ENCODE measurements around the gene NR2F1-AS1. TPM values are rescaled to one million over a fixed set of nuclear protein-coding genes. Genes with fewer than 3 reads are reported as not detected.

The NR2F1-AS1 gene
- total and polyA plus RNA-seq, 9 of the 15 experiments (the other 6 are each of a cell fraction or from before 2014, with no cell fraction given) = not detected

DNA sequence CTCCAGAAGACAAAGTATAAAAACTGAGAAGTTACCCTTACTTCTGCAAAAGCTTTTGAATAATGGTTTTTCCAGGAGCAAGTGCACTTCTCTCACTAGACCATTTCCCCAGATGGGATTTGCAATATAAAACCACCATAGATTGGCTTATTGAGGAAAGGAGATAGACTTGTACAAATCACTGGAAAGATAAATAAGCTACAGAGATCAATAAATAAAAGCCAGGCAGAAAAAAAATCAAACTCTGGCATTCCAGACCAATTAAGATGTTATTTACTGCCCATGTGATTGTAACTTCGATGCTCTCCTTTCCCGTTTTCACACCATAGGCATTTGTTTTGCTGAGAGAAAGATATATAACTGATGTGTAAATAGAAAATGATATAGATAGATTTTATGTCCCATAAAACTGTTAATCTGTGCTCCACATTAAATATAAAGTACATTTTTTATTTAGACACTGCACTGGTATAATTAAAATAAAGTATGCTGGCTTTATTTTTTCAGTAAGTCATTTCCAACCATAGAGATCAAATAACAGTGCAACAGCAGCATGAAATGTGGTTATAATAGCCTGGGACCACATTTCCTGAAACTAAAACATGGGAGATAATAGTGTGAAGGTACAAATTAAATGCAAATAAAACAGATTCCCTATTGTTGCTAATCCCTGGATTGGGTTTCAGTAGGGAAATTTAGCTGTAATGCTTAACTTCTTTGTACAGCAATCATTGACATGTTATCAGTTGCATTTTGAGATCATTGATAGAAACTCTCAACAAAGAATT lies 177.7 kb downstream of the NR2F1-AS1 start (continued):
- TF ChIP-seq CTCF (IDR thresholded peaks at IDR 0.05 in 2 of 3, conservative IDR thresholded peaks at IDR 0.05 in 1 of 3; ENCODE audit: insufficient read depth in 2 of 3, low read depth in 1 of 3, low read length in 3 of 3) (no peak), HNRNPLL (IDR thresholded peaks at IDR 0.05; ENCODE audit: low read depth, low read length, poor library complexity, severe bottlenecking) (no peak), HIVEP1 (CRISPR knock-in tag; IDR thresholded peaks at IDR 0.05) (no peak), BMI1 (IDR thresholded peaks at IDR 0.05; ENCODE audit: low read length) (no peak), PML (IDR thresholded peaks at IDR 0.05; ENCODE audit: low read length) (no peak)
- TF ChIP-seq, protein P1, sequence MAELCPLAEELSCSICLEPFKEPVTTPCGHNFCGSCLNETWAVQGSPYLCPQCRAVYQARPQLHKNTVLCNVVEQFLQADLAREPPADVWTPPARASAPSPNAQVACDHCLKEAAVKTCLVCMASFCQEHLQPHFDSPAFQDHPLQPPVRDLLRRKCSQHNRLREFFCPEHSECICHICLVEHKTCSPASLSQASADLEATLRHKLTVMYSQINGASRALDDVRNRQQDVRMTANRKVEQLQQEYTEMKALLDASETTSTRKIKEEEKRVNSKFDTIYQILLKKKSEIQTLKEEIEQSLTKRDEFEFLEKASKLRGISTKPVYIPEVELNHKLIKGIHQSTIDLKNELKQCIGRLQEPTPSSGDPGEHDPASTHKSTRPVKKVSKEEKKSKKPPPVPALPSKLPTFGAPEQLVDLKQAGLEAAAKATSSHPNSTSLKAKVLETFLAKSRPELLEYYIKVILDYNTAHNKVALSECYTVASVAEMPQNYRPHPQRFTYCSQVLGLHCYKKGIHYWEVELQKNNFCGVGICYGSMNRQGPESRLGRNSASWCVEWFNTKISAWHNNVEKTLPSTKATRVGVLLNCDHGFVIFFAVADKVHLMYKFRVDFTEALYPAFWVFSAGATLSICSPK (IDR thresholded peaks at IDR 0.05; ENCODE audit: borderline replicate concordance) = no peak

DNA sequence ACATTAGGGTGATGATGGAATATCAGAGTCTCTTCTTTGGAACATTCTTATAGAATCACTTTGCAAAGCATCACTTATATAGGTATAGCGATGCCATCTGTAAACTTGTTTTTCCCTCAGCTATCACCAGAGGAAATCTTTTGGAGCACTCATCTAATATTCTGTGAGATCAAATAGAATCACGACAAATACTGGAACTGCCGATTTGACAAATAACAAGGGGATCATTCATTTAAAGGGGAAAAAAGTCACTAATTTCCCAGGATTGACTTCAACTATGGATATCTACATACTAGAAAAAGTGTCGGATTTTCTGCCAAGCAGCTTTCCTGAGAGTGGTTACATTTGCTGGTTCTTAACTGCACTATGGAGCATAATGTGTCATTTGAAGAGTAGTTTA lies 178.6 kb downstream of the NR2F1-AS1 start:
- Histone ChIP-seq H3K79me2 (ENCODE audit: control insufficient read depth, insufficient read depth, low read length) (no peaks in the 10 kb centered on the region), H3K4me1 (replicated peaks in 1 of 2; ENCODE audit: control insufficient read depth in 2 of 2, insufficient read depth in 2 of 2, low read length in 2 of 2) (no peaks in the 10 kb centered on the region), H3K36me3 (ENCODE audit: control insufficient read depth, insufficient read depth, low read length) (no peaks in the 10 kb centered on the region), H3K27ac (ENCODE audit: extremely low read depth, low read depth, low read length) (no peak overlapping the region), H3K4me3 (no peak overlapping the region), H3K4me2 (ENCODE audit: insufficient read depth, low read length) (no peak overlapping the region), H3K27me3 (ENCODE audit: control insufficient read depth in 2 of 2, insufficient read depth in 2 of 2, low read length in 2 of 2) (no peaks in the 10 kb centered on the region), H3K9ac (ENCODE audit: insufficient read depth in 1 of 2, low read depth in 2 of 2, low read length in 2 of 2) (no peak overlapping the region), H3K9me1 (ENCODE audit: control insufficient read depth, insufficient read depth, low read length) (no peaks in the 10 kb centered on the region), H3K9me3 (replicated peaks; ENCODE audit: control insufficient read depth, insufficient read depth, low read depth, low read length) (no peaks in the 10 kb centered on the region), H2AFZ (ENCODE audit: low read depth, low read length) (no peak overlapping the region), H4K20me1 (replicated peaks; ENCODE audit: control insufficient read depth, insufficient read depth, low read length) (no peaks in the 10 kb centered on the region)
- in situ Hi-C loops (cut with MboI) (no loop called here), intact Hi-C loops (cut with micrococcal nuclease) (no loop called here)
- WGBS (ENCODE audit: insufficient coverage, low coverage, missing lambda C conversion rate) = 3% methylated on average over 4 of the region's 4 CpGs
- FAIRE-seq (no peak), DNase-seq (ENCODE audit: extremely low read depth in 1 of 4, low spot score in 3 of 4) (no peak), ATAC-seq (no peak)
- no TSS peak for BruUV-seq (replicated peaks)
- ChIA-PET CTCF (ENCODE audit: low intra/inter-chr PET ratio) (no interaction called here), POLR2A (no interaction called here)
- TF ChIP-seq CBX8 (IDR thresholded peaks at IDR 0.05; ENCODE audit: borderline replicate concordance, extremely low read depth, low read depth, low read length, poor library complexity, severe bottlenecking) (no peak), ZNF507 (tag; conservative IDR thresholded peaks at IDR 0.05) (no peak), ZNF431 (CRISPR knock-in tag; IDR thresholded peaks at IDR 0.05) (no peak), ZBTB33 (CRISPR knock-in tag; IDR thresholded peaks at IDR 0.05) (no peak), ZNF436 (CRISPR knock-in tag; IDR thresholded peaks at IDR 0.05) (no peak), BACH1 (tag; IDR thresholded peaks at IDR 0.05) (no peak), MTA1 (IDR thresholded peaks at IDR 0.05; ENCODE audit: borderline replicate concordance) (no peak)
- TF ChIP-seq, protein P2, sequence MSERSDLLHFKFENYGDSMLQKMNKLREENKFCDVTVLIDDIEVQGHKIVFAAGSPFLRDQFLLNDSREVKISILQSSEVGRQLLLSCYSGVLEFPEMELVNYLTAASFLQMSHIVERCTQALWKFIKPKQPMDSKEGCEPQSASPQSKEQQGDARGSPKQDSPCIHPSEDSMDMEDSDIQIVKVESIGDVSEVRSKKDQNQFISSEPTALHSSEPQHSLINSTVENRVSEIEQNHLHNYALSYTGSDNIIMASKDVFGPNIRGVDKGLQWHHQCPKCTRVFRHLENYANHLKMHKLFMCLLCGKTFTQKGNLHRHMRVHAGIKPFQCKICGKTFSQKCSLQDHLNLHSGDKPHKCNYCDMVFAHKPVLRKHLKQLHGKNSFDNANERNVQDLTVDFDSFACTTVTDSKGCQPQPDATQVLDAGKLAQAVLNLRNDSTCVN (CRISPR knock-in tag; IDR thresholded peaks at IDR 0.05) = no peak

Data from K562 (cell line).